PFSK-1 (cell line): ENCODE measurements around the gene KSR1.

ENCODE experiments used
- POLR2AphosphoS5 ChIP-seq: IDR thresholded peaks from 2 replicates; pipeline ENCODE4 v1.6.1; 2012; ENCODE audit warnings: low read depth, mild to moderate bottlenecking, control low read depth, low read length, moderate library complexity
- TAF1 ChIP-seq: IDR thresholded peaks from 2 replicates; pipeline ENCODE4 v1.6.1; 2012; ENCODE audit warnings: low read length, control low read depth, borderline replicate concordance; ENCODE audit not compliant: insufficient read depth
- TF ChIP-seq, protein P1 (sequence below), 2 experiments: IDR thresholded peaks; 2 replicates each; pipeline versions ENCODE4 v1.6.1 to v1.8.0; 2011 to 2012; ENCODE audit warnings: low read depth in 2 of 2, low read length in 2 of 2, control low read depth in 1 of 2, inconsistent platforms in 1 of 2, mild to moderate bottlenecking in 1 of 2, moderate library complexity in 1 of 2; ENCODE audit not compliant: insufficient read depth in 1 of 2

DNA sequence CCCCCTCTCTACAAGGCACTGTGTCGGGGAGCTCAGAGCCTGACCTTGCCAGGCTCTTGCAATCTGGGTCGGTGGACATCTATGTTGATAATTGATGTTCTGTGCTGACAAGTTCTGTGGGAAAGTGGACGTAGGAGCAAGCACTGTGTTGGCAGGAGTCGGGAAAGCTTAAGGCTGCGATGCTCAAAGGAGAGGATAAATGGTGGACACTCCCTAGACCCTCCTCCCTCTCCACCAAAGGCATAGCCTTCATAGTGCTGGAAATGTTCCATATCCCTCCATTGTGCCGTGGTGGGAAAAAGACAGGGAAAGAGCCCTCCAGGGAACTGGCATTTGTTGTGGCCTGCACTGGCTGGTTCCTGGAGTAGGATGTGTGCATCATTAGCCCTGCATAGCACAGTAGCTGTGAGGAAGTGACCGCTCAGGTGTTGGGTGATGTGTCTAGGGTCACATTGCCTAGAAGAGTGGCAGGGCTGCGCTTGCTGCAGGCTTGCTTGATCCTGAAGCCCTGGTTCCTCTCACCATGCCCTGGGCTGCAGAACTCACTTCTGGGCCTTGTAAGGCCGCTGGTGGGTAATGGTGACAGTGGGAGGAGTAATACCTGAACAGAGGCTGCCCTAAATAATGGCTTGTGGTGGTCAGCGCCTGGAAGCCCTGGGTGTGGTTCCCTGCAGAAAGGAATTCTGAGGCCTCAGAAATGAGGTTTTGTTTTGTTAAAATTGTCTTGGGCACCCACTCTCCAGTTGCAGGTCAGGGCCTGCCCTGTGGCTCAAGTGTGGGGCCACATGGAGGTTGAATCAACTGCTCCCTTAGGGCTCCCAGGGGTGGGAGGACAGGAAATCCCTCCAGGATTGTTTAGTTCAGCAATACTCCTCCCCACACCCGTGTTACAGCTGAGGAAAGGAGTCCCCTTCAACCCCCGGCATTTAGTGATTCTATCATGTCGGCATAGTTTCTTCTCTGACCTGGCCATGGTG lies 62.6 kb downstream of the KSR1 start:
- TF ChIP-seq POLR2AphosphoS5 = no peak
- TF ChIP-seq, protein P1, sequence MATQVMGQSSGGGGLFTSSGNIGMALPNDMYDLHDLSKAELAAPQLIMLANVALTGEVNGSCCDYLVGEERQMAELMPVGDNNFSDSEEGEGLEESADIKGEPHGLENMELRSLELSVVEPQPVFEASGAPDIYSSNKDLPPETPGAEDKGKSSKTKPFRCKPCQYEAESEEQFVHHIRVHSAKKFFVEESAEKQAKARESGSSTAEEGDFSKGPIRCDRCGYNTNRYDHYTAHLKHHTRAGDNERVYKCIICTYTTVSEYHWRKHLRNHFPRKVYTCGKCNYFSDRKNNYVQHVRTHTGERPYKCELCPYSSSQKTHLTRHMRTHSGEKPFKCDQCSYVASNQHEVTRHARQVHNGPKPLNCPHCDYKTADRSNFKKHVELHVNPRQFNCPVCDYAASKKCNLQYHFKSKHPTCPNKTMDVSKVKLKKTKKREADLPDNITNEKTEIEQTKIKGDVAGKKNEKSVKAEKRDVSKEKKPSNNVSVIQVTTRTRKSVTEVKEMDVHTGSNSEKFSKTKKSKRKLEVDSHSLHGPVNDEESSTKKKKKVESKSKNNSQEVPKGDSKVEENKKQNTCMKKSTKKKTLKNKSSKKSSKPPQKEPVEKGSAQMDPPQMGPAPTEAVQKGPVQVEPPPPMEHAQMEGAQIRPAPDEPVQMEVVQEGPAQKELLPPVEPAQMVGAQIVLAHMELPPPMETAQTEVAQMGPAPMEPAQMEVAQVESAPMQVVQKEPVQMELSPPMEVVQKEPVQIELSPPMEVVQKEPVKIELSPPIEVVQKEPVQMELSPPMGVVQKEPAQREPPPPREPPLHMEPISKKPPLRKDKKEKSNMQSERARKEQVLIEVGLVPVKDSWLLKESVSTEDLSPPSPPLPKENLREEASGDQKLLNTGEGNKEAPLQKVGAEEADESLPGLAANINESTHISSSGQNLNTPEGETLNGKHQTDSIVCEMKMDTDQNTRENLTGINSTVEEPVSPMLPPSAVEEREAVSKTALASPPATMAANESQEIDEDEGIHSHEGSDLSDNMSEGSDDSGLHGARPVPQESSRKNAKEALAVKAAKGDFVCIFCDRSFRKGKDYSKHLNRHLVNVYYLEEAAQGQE (IDR thresholded peaks at IDR 0.05; ENCODE audit: insufficient read depth in 1 of 2, low read depth in 2 of 2, low read length in 2 of 2) = no peak
- TF ChIP-seq TAF1 = no peak
